Stimulated activated memory B cell treated with anti-CD40 and anti-IgM and Interleukin-4, amounts not matched to agents 10 μg/mL and 1 μg/mL and 100 μg/mL, for 72 hours (primary cell): ENCODE results near the gene TAC4.

ENCODE experiments used
- ATAC-seq: fragments of 150-1000 bp; cut with Tn5 transposase; 2 replicates; pipeline ENCODE4 v1.10.0; 2021
- H3K27ac Mint-ChIP-seq: one replicate; pipeline ENCODE4 v1.8.0; 2022; ENCODE audit warnings: mild to moderate bottlenecking, mixed read lengths
- H3K27me3 Mint-ChIP-seq: one replicate; pipeline ENCODE4 v1.8.0; 2022; ENCODE audit warnings: mixed read lengths
- H3K36me3 Mint-ChIP-seq: one replicate; pipeline ENCODE4 v1.8.0; 2022; ENCODE audit warnings: mixed read lengths
- H3K4me1 Mint-ChIP-seq: one replicate; pipeline ENCODE4 v1.8.0; 2022; ENCODE audit warnings: mixed read lengths
- H3K4me3 Mint-ChIP-seq: one replicate; pipeline ENCODE4 v1.8.0; 2022; ENCODE audit warnings: mild to moderate bottlenecking, moderate library complexity, mixed read lengths
- H3K9me3 Mint-ChIP-seq: one replicate; pipeline ENCODE4 v1.8.0; 2022; ENCODE audit warnings: mixed read lengths

TAC4 gene

DNA sequence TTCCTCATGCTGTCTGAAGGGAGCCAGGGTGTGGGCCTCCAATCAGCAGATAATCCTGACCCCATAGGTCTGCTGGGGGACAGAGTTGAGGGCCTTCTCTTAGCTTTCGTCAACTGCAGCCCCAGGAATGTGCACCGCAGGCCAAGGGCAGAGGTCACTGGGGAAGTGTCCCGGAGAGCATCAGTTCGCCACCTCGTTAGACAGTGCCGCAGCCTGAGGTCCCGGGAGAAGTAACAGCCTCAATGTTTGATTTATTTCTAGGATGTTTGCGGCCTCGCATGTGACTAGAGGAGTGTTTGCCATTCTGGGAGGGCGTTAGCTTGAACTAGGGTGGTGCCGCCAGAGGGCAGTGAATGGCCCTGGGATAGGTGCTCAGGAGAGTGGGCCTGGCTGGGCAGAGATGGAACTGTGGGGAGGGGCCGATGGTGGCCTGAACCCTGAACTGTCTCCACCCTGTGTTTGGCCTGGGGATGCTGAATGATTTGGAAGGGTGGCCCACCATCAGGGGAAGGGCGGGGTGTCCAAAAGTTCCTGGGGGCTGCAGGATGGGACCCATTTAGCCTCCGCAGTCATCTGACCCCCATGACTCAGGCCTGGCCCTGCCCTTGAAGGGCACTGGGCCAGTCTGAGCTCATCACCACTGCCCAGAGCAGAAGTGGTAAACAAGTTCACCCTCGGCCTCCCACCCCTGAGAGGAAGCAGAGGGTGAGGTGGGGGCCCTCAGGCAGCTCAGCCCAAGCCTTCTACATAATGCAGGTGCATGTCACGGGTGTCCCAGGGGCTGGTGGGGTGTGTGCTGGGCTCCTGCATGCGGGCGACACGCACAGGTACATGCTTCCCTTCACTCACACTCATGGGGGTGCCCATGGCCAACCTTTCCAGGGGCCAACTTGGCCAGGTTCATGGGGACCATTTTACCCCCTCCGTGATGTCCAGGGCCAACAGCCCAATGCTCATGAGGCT is 12.4 kb upstream of the TAC4 start:
- no peak overlapping the region for H3K27ac Mint-ChIP-seq
- no peak for ATAC-seq
- no peak overlapping the region for H3K4me3 Mint-ChIP-seq
- H3K4me1 Mint-ChIP-seq = peaks cover 7% of the 10 kb centered on the region
- H3K36me3 Mint-ChIP-seq = no peaks in the 10 kb centered on the region
- peaks cover 44% of the 10 kb centered on the region for H3K27me3 Mint-ChIP-seq
- no peaks in the 10 kb centered on the region for H3K9me3 Mint-ChIP-seq

DNA sequence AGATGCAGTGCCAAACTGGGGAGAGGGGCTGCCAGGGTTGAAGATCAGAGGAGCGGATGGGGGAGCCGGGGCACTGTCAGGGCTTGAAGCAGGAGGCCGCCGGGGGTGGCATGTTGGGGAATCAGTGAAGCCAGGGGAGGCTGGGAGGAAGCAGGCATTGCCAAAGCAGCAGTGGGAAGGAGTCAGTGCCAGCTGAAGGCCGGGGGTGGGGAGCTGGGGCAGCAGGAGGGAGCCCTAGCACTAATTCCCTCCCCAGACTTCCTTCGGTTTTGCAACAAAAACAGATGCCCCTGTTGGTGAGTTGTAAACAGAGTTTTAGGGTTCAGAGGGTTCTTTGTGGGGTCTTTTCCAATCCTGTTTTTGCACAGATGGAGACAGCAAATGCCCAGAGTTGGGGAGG is 10.9 kb upstream of the TAC4 start:
- Mint-ChIP-seq H3K27me3 (peaks cover 51% of the 10 kb centered on the region), H3K4me3 (no peak overlapping the region), H3K9me3 (no peaks in the 10 kb centered on the region), H3K4me1 (peaks cover 7% of the 10 kb centered on the region), H3K36me3 (no peaks in the 10 kb centered on the region), H3K27ac (no peak overlapping the region)
- ATAC-seq = no peak

DNA sequence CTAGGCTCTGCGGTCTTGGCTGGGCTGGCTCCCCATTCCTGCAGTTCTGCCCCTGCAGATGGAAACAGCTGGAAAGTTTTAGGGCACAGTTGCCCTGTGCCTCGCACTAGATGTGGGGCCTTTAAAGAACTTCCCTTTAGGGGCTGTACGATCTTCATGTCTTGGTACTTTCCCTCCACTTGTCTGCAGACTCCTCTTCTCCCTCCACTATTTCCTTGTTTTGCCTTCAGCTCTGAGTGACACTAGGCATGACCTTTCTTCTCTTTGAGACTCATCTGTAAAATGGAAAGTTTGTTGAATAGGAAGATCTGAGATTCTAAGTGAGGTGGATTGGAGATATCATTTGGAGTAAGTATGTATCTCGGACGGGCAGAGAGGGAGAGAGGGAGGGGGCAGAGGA is 6.3 kb upstream of the TAC4 start:
- H3K27ac Mint-ChIP-seq = no peak overlapping the region
- H3K4me1 Mint-ChIP-seq = peaks cover 6% of the 10 kb centered on the region
- no peaks in the 10 kb centered on the region for H3K36me3 Mint-ChIP-seq
- no peak overlapping the region for H3K4me3 Mint-ChIP-seq
- ATAC-seq = no peak
- H3K9me3 Mint-ChIP-seq = no peaks in the 10 kb centered on the region
- H3K27me3 Mint-ChIP-seq = peaks cover 45% of the 10 kb centered on the region

DNA sequence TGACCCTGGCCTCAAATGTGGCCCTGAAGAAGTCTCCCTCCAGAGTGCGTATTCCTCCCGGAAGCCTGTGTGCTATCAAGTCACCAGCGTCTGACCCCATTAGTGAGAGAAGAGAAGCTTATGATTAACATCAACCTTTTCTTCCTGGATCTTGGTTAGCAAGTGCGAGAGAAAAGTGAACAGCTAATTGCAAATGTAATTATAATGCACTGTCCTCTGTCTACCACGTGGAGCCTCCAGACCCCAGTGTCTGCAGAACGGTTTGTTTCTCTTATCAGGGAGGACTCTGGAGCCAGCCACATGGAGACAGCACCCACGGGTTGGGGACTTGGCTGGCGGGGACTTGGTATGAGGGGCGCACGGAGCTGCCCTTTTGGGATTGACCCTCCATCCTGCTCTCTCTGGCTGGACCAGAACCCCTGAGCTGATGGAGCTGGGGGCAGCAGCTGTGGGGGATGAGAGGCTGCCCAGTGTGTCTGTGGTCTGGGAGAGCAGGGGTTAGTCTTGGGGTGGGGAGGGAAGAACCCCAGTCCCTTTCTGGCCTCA is 5.7 kb upstream of the TAC4 start:
- Mint-ChIP-seq H3K4me1 (peaks cover 6% of the 10 kb centered on the region), H3K4me3 (no peak overlapping the region), H3K36me3 (no peaks in the 10 kb centered on the region), H3K27ac (no peak overlapping the region), H3K27me3 (peaks cover 39% of the 10 kb centered on the region), H3K9me3 (no peaks in the 10 kb centered on the region)
- no peak for ATAC-seq

DNA sequence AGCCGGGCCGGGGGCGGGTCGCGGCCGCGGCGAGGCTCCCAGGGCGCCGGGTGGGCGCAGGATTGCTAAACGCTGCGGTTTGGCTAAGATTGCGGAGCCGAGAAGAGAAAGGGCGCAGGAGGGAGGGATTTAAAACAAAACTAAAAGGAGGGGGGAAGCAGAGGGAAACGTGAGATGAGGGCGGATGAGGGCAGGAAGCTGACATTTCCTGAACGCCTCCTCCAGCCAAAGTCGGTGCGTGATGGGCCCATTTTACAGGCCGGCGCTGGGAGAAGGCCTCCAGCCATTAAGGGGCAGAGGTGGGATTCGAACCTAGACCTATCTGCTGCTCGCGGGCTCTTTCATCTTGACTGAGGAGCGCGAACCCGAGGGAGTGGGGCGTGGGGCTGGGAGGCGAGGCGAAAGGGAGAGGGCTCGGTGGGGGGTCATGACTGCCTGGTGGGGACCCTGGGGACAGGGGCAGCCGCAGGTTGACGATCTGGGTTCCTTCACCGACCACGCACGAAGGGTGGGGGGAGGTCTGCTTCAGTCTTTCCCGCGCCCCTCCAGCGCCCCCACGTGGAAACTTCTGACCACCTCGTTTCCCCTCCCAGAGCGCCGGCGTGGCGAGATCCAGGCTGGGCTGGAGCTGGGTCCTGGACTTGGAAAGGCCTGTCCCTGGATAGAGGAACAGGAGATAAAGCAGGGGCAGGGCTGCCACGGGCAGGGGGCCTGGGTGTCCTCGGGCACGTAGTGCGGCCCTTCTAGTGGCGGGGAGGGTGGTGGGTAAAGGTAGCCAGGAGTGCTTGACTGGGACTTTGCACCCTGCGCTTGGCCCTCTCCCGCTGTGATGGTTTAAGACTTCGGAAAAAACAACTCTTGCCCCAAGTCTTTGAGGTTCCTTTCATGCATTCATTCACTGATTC is 3.8 kb upstream of the TAC4 start:
- Mint-ChIP-seq H3K27me3 (peaks cover 33% of the 10 kb centered on the region), H3K36me3 (no peaks in the 10 kb centered on the region), H3K27ac (peak overlapping the region; percentile 77), H3K4me3 (peak overlapping the region; percentile 80), H3K4me1 (peaks cover 6% of the 10 kb centered on the region), H3K9me3 (no peaks in the 10 kb centered on the region)
- peak; percentile 53 for ATAC-seq

DNA sequence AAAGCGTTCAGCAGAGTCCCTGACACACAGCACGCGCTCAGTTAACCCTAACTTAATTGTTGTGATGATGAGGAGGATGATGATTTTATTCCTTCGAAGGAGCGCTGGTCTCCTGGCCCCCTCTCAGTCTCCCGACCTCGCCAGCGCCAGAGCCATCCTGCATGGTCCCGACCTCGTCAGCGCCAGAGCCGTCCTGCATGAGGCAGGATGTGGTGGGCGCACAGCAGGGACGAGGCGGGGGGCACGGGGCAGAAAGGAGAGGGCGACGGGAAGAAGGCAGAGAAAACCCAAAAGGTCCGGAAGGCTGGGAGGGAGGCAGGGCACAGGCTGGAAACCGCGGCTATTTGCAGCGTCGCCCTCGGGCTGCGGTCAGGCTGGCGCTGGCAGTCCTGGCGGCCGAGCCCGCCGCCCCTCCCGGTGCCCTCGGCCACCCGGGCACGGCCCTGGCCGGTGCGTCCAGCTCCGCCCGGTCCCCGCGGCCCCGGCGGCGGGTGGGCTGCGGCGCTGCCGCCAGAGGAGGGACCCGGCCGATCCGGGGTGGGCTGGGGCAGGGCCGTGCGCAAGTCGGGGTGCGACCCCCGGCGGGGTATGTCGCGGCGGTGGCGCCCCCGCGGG is 3.0 kb upstream of the TAC4 start:
- H3K36me3 Mint-ChIP-seq = no peaks in the 10 kb centered on the region
- peak overlapping the region; percentile 91 for H3K4me3 Mint-ChIP-seq
- H3K4me1 Mint-ChIP-seq = peaks cover 6% of the 10 kb centered on the region
- peak; percentile 49 for ATAC-seq
- peaks cover 33% of the 10 kb centered on the region for H3K27me3 Mint-ChIP-seq
- no peaks in the 10 kb centered on the region for H3K9me3 Mint-ChIP-seq
- peak overlapping the region; percentile 77 for H3K27ac Mint-ChIP-seq

DNA sequence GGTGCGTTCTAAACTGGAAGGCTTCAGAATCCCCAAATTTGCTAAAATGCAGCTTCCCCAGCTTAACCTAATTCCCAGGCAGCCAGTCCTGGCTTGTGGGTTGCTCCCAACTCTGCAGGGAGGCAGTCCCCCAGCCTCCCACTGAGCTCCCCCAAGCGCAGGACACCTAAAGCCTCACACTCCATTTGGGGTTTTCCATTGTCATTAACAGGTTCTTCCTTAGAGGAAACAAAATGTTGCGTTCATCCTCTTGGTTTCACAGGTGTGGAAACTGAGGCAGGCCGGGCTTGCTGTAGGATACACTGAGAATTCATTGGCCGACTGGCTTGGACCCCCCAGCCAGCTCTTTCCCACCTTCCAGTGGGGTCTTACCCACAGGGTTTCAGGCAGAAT is 2.3 kb upstream of the TAC4 start:
- Mint-ChIP-seq H3K36me3 (no peaks in the 10 kb centered on the region), H3K4me1 (peaks cover 6% of the 10 kb centered on the region), H3K27ac (peak overlapping the region; percentile 77), H3K27me3 (peaks cover 31% of the 10 kb centered on the region), H3K4me3 (no peak overlapping the region), H3K9me3 (no peaks in the 10 kb centered on the region)
- no peak for ATAC-seq

DNA sequence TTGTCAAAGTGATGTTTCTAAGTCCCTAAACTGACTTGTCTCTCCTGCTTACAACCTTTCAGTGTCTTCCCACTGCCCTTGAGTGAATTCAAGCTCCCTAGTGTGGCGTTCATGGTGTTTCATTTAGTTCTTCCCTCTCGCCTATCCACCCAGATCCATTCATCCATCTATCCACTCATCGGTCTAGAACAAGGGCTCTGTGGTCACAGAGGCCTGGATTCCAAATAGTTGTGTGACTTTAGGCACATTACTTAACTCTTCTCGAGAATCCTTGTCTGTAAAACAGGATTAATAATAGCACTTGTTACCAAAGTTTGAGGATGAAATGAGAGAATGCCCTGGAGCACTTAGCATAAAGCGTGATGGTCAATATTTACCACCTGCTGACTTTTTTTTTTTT is 870 bp upstream of the TAC4 start:
- no peaks in the 10 kb centered on the region for H3K9me3 Mint-ChIP-seq
- peaks cover 17% of the 10 kb centered on the region for H3K27me3 Mint-ChIP-seq
- no peak overlapping the region for H3K27ac Mint-ChIP-seq
- peaks cover 4% of the 10 kb centered on the region for H3K36me3 Mint-ChIP-seq
- peaks cover 6% of the 10 kb centered on the region for H3K4me1 Mint-ChIP-seq
- ATAC-seq = no peak
- no peak overlapping the region for H3K4me3 Mint-ChIP-seq

DNA sequence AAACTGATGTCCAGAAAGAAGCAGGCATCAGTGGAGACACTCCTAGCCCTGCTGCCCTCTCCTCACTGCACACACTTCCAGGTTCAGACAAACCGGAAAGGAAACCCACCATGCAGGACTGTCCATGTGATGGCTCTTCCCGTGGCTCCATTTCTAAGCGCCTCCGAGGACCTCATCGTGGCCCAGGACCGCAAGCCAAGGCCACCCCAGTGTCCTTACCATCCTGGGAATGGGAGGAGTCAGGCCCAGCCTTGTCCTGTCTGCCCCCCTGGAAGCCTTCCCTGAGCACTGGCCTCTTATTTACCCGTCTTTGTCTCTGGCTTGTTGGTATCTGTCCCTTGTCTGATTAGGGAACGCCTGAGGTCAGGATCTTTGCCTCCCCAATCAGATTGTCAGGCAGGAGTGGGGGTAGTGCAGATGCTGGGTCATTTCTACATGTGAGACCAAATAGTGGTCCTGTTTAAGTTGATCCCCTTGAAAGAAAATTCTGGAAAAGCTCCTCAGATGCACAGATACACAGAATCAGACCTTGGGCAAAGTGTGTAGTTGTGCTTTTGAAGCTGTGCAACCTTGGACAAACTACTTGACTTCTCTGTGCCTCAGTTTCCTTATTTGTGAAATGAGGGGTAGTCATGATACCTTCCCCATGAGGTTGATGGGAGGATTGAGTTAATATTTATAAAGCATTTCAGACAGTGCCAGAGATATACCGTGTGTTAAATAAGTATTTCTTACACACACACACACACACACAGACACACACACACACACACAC is 744 bp downstream of the TAC4 start:
- Mint-ChIP-seq H3K36me3 (peaks cover 11% of the 10 kb centered on the region), H3K4me3 (no peak overlapping the region), H3K27ac (no peak overlapping the region), H3K4me1 (peaks cover 6% of the 10 kb centered on the region), H3K27me3 (peaks cover 3% of the 10 kb centered on the region), H3K9me3 (no peaks in the 10 kb centered on the region)
- no peak for ATAC-seq

DNA sequence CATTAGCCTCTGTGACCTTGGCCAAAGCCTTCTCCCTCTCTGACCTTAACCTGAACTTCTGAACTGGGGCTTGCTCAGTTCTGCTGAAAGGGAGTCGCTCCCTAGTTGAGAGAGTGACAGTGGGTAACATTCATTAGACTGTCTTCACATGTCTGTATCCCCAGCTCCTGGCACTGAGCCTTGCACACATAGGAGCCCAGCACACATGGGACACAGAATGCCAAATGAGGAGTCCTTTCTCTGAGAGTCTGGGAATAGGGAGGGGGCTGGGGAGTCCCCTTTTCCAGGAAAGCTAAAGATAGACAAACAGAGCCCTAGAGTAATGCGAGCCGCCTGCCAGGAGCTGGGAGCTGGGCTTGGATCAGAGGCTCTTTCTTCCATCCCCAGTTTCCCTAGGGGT is 2.5 kb downstream of the TAC4 start:
- Mint-ChIP-seq H3K27me3 (no peaks in the 10 kb centered on the region), H3K9me3 (no peaks in the 10 kb centered on the region), H3K4me3 (no peak overlapping the region), H3K27ac (no peak overlapping the region), H3K36me3 (peaks cover 15% of the 10 kb centered on the region), H3K4me1 (no peaks in the 10 kb centered on the region)
- ATAC-seq = no peak

DNA sequence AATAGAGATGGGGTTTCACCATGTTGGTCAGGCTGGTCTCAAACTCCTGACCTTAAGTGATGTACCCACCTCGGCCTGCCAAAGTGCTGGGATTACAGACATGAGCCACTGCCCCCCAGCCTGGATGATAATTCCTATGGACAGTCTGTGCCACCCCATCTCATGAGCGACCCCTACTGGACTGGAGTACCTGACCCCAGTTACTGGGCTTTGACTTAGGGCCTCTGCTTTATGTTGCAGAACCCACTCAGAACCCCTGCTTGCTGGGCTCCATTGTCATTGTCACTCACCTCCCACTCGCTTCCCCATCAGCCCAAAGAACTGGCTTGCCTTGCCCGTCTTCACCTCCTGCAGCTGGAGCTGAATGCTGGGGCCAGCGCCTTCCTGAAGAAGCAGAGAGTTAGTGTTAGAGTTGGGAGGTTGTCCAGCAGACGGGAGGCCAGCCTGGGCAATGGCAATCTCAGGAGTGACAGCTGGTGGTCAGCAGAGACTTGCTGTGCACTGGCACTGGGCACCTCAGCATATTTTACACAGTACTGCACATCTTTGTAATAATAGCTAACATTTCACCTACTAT is 4.0 kb downstream of the TAC4 start:
- Mint-ChIP-seq H3K9me3 (no peaks in the 10 kb centered on the region), H3K27me3 (no peaks in the 10 kb centered on the region), H3K36me3 (peaks cover 18% of the 10 kb centered on the region), H3K27ac (no peak overlapping the region), H3K4me3 (no peak overlapping the region), H3K4me1 (no peaks in the 10 kb centered on the region)
- ATAC-seq = no peak

DNA sequence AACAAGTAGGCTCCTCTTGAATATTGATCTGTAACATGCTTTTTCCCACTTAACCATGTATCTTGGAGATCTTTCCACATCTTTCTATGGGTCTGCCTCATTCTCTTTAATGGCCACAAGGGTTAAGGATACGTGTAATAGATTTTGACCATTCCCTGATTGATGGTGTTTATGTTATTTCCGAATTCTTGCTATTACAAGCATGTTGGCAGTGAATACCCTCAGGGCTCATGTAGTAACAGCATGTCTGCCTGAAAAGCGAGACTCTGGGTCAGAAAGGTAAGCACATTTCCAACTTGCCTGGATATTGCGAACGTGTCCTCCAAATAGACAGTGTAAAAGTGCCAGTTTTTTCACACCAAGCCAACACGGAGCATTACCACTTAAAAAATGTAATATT is 5.0 kb downstream of the TAC4 start:
- Mint-ChIP-seq H3K27ac (no peak overlapping the region), H3K4me1 (no peaks in the 10 kb centered on the region), H3K4me3 (no peak overlapping the region), H3K27me3 (no peaks in the 10 kb centered on the region), H3K36me3 (peaks cover 20% of the 10 kb centered on the region), H3K9me3 (no peaks in the 10 kb centered on the region)
- no peak for ATAC-seq

DNA sequence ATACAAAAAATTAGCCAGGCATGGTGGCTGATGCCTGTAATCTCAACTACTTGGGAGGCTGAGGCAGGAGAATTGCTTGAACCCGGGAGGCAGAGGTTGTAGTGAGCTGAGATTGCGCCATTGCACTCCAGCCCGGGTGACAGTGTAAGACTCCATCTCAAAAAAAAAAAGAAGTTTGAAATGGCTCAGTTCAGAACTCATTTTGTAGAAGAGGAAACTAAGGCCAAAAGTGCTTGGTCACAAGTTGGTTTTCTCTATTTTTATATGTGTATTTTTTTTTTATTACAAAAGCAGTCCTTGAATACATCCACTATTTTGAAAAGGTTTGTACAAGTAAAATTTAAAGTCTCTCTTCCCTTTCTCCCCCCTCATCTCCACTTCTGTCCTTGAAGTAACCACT is 5.5 kb downstream of the TAC4 start:
- H3K36me3 Mint-ChIP-seq = peaks cover 20% of the 10 kb centered on the region
- H3K27ac Mint-ChIP-seq = no peak overlapping the region
- no peaks in the 10 kb centered on the region for H3K9me3 Mint-ChIP-seq
- no peak for ATAC-seq
- no peaks in the 10 kb centered on the region for H3K27me3 Mint-ChIP-seq
- H3K4me3 Mint-ChIP-seq = no peak overlapping the region
- H3K4me1 Mint-ChIP-seq = no peaks in the 10 kb centered on the region

DNA sequence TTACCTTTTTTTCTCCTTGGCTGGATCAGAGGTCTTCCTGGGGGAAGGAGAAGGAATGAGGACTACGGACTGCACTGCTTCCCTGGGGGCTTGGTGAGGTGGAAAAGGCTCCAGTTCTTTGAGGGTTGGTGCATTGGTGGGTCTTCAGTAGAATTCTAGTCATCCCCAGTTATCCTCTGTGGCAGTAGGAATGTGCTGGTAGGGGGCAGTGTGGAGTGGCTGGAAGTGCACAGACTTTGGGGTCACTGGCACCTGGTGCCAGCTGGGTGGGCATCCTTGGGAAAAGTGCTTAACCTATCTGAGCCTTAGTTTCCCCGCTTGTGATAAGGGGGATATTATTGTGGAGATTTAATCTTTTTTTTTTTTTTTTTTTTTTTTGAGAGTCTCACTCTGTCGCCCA is 6.3 kb downstream of the TAC4 start:
- Mint-ChIP-seq H3K4me3 (no peak overlapping the region), H3K27ac (no peak overlapping the region), H3K4me1 (no peaks in the 10 kb centered on the region), H3K9me3 (no peaks in the 10 kb centered on the region), H3K27me3 (no peaks in the 10 kb centered on the region), H3K36me3 (peaks cover 22% of the 10 kb centered on the region)
- no peak for ATAC-seq
